ENCODE results near the gene ALDH1A2.

DNA sequence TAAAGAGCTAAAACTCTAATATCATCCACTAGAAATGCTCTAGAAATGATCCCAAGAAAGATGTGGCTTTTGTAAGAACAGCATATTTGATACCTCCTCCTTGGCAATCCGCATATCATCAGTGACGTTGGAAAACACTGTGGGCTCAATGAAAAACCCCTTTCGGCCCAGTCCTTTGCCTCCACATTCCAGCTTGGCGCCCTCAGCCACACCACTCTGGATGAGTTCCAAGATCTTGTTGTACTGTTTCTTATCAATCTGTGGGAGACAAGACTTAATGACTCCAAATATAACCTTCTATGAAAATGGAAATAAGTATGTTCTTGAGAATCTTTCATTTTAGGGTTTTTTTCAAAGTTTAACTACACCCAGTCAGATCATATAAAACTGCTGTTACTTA is 103.6 kb downstream of the ALDH1A2 start:
- no peak for TF ChIP-seq POLR2A (IDR thresholded peaks at IDR 0.05)
- no peak for TF ChIP-seq CTCF (IDR thresholded peaks at IDR 0.05)
